Measurements from ENCODE around the gene GRIN2A.

The GRIN2A gene

GRCh38 chr16:9898124-9898523 lies 284.1 kb downstream of the GRIN2A start:
- Histone ChIP-seq H3K27me3 (ENCODE audit: insufficient read depth, poor library complexity, severe bottlenecking) (no peaks in the 10 kb centered on the region), H3K27ac (replicated peaks) (no peak overlapping the region), H3K4me3 (replicated peaks; ENCODE audit: insufficient read depth, low read length) (no peak overlapping the region)
- TF ChIP-seq CTCF (IDR thresholded peaks at IDR 0.05; ENCODE audit: insufficient read depth, low read length) (no peak), REST (IDR thresholded peaks at IDR 0.05; ENCODE audit: insufficient replicate concordance, low read depth) (no peak), GABPA (IDR thresholded peaks at IDR 0.05; ENCODE audit: low read depth) (no peak), POLR2AphosphoS5 (IDR thresholded peaks at IDR 0.05; ENCODE audit: low read depth) (no peak), SPI1 (IDR thresholded peaks at IDR 0.05; ENCODE audit: borderline replicate concordance, low read depth) (no peak)
- no peak for DNase-seq (ENCODE audit: low read depth in 1 of 2, low spot score in 1 of 2)

- DNase-seq (ENCODE audit: low read depth in 1 of 2, low spot score in 1 of 2) = no peak
- no peak overlapping the region for H3K27ac ChIP-seq (replicated peaks)
- no peak for TF ChIP-seq CTCF (IDR thresholded peaks at IDR 0.05; ENCODE audit: insufficient read depth, low read length)
- TF ChIP-seq POLR2AphosphoS5 (IDR thresholded peaks at IDR 0.05; ENCODE audit: low read depth) = no peak
- no peak for TF ChIP-seq REST (IDR thresholded peaks at IDR 0.05; ENCODE audit: insufficient replicate concordance, low read depth)
- TF ChIP-seq GABPA (IDR thresholded peaks at IDR 0.05; ENCODE audit: low read depth) = no peak
- no peak for TF ChIP-seq SPI1 (IDR thresholded peaks at IDR 0.05; ENCODE audit: borderline replicate concordance, low read depth)
- no peak overlapping the region for H3K4me3 ChIP-seq (replicated peaks; ENCODE audit: insufficient read depth, low read length)
- H3K27me3 ChIP-seq (ENCODE audit: insufficient read depth, poor library complexity, severe bottlenecking) = no peaks in the 10 kb centered on the region
Observed at GRCh38 chr16:9895817-9896216, 286.4 kb downstream of the GRIN2A start.

GRCh38 chr16:9885876-9886275 lies 296.4 kb downstream of the GRIN2A start:
- no peak for DNase-seq (ENCODE audit: low read depth in 1 of 2, low spot score in 1 of 2)
- no peaks in the 10 kb centered on the region for H3K27me3 ChIP-seq (ENCODE audit: insufficient read depth, poor library complexity, severe bottlenecking)
- no peak overlapping the region for H3K4me3 ChIP-seq (replicated peaks; ENCODE audit: insufficient read depth, low read length)
- no peak for TF ChIP-seq SPI1 (IDR thresholded peaks at IDR 0.05; ENCODE audit: borderline replicate concordance, low read depth)
- no peak for TF ChIP-seq GABPA (IDR thresholded peaks at IDR 0.05; ENCODE audit: low read depth)
- no peak for TF ChIP-seq REST (IDR thresholded peaks at IDR 0.05; ENCODE audit: insufficient replicate concordance, low read depth)
- no peak for TF ChIP-seq POLR2AphosphoS5 (IDR thresholded peaks at IDR 0.05; ENCODE audit: low read depth)
- TF ChIP-seq CTCF (IDR thresholded peaks at IDR 0.05; ENCODE audit: insufficient read depth, low read length) = no peak
- H3K27ac ChIP-seq (replicated peaks) = no peak overlapping the region

Measured in HL-60 (cell line).